HEK293 (cell line): ENCODE data around the gene MTERF4.

Experiments
- ZBTB1 ChIP-seq: fragments of 450-650 bp; formaldehyde crosslinking; IDR thresholded peaks from 2 replicates; pipeline ENCODE4 v1.5.1; 2016; ENCODE audit warnings: missing biosample characterization, missing genetic modification characterization
- ZNF155 ChIP-seq: fragments of 450-650 bp; formaldehyde crosslinking; IDR thresholded peaks from 2 replicates; pipeline ENCODE4 v1.5.1; 2016; ENCODE audit warnings: missing biosample characterization, missing genetic modification characterization
- ZNF19 ChIP-seq: fragments of 450-650 bp; formaldehyde crosslinking; IDR thresholded peaks from 2 replicates; pipeline ENCODE4; 2016; ENCODE audit warnings: missing biosample characterization, missing genetic modification characterization, low read depth
- ZNF274 ChIP-seq, 2 experiments: fragments of 200-500 bp in 1 of 2; fragments of 450-650 bp in 1 of 2; sonication (Bioruptor generic) in 1 of 2; formaldehyde crosslinking in 1 of 2; IDR thresholded peaks; 2 replicates each; pipeline versions ENCODE4 v1.5.1 to v1.6.1; 2014 to 2016; ENCODE audit warnings: borderline replicate concordance in 1 of 2, inconsistent platforms in 1 of 2, low read length in 1 of 2, missing biosample characterization in 1 of 2, missing genetic modification characterization in 1 of 2
- ZNF830 ChIP-seq: fragments of 450-650 bp; IDR thresholded peaks from 2 replicates; pipeline ENCODE4 v1.5.0; 2018; ENCODE audit warnings: missing biosample characterization, missing genetic modification characterization, low read depth, mild to moderate bottlenecking, moderate library complexity
- TF ChIP-seq, protein P1 (sequence below): fragments of 450-650 bp; formaldehyde crosslinking; IDR thresholded peaks from 2 replicates; pipeline ENCODE4 v1.5.1; 2016; ENCODE audit warnings: missing biosample characterization, missing genetic modification characterization
- TF ChIP-seq, protein P2 (sequence below): fragments of 450-650 bp; formaldehyde crosslinking; IDR thresholded peaks from 2 replicates; pipeline ENCODE4 v1.5.1; 2016; ENCODE audit warnings: missing biosample characterization, missing genetic modification characterization

DNA sequence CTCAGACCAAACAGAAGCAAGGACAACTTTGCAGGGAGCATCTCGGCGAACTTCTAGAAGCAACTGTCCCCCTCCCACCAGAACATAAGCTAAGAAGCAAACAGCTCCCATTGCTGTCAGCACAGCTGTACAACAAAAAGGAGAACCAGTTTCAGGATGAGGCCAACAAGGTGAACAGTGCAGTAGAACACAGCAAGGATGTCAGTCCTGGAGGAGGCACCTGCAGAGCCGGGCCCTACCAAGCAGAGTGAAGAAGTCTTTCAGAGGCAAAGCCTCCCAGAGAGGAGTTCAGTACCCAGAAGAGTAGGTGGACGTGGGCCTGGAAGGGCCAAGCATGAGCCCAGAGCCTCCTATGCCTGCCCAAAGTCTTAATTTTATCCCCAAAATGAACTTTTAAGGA lies 46.2 kb upstream of the MTERF4 start:
- TF ChIP-seq, protein P1, sequence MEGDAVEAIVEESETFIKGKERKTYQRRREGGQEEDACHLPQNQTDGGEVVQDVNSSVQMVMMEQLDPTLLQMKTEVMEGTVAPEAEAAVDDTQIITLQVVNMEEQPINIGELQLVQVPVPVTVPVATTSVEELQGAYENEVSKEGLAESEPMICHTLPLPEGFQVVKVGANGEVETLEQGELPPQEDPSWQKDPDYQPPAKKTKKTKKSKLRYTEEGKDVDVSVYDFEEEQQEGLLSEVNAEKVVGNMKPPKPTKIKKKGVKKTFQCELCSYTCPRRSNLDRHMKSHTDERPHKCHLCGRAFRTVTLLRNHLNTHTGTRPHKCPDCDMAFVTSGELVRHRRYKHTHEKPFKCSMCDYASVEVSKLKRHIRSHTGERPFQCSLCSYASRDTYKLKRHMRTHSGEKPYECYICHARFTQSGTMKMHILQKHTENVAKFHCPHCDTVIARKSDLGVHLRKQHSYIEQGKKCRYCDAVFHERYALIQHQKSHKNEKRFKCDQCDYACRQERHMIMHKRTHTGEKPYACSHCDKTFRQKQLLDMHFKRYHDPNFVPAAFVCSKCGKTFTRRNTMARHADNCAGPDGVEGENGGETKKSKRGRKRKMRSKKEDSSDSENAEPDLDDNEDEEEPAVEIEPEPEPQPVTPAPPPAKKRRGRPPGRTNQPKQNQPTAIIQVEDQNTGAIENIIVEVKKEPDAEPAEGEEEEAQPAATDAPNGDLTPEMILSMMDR (tag by site-specific recombination), result no peak
- TF ChIP-seq ZBTB1 (tag by site-specific recombination), result no peak
- TF ChIP-seq, protein P2, sequence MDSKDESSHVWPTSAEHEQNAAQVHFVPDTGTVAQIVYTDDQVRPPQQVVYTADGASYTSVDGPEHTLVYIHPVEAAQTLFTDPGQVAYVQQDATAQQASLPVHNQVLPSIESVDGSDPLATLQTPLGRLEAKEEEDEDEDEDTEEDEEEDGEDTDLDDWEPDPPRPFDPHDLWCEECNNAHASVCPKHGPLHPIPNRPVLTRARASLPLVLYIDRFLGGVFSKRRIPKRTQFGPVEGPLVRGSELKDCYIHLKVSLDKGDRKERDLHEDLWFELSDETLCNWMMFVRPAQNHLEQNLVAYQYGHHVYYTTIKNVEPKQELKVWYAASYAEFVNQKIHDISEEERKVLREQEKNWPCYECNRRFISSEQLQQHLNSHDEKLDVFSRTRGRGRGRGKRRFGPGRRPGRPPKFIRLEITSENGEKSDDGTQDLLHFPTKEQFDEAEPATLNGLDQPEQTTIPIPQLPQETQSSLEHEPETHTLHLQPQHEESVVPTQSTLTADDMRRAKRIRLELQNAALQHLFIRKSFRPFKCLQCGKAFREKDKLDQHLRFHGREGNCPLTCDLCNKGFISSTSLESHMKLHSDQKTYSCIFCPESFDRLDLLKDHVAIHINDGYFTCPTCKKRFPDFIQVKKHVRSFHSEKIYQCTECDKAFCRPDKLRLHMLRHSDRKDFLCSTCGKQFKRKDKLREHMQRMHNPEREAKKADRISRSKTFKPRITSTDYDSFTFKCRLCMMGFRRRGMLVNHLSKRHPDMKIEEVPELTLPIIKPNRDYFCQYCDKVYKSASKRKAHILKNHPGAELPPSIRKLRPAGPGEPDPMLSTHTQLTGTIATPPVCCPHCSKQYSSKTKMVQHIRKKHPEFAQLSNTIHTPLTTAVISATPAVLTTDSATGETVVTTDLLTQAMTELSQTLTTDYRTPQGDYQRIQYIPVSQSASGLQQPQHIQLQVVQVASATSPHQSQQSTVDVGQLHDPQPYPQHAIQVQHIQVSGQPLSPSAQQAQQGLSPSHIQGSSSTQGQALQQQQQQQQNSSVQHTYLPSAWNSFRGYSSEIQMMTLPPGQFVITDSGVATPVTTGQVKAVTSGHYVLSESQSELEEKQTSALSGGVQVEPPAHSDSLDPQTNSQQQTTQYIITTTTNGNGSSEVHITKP (tag by site-specific recombination), result no peak
- TF ChIP-seq ZNF274 (IDR thresholded peaks at IDR 0.05; ENCODE audit: low read length), result no peak
- TF ChIP-seq ZNF274 (tag by site-specific recombination; IDR thresholded peaks at IDR 0.05; ENCODE audit: borderline replicate concordance), result no peak
- no peak for TF ChIP-seq ZNF155
- TF ChIP-seq ZNF830 (tag by site-specific recombination), result no peak
- no peak for TF ChIP-seq ZNF19 (tag by site-specific recombination)
